Breast epithelium (tissue), 4 donors: ENCODE data around the gene GMPS. TPM values are rescaled to one million over a fixed set of nuclear protein-coding genes. Genes with fewer than 3 reads are reported as not detected.

Experiments
- DNase-seq, 2 donors: peaks; one replicate each; pipeline ENCODE4 v3.0.0-alpha.2; 2019; ENCODE audit warnings: low spot score in 2 of 2
- H3K27ac ChIP-seq, 2 donors: fragments of 200-600 bp; sonication (generic) in 1 of 2; one replicate each; pipeline ENCODE4 v1.5.1; 2016 to 2019; ENCODE audit warnings: mild to moderate bottlenecking in 1 of 2
- H3K27me3 ChIP-seq, 2 donors: fragments of 200-600 bp; sonication (generic) in 1 of 2; one replicate each; pipeline versions ENCODE4 v1.5.1 to v1.6.0; 2017 to 2019; ENCODE audit warnings: control low read depth in 1 of 2, mild to moderate bottlenecking in 1 of 2
- H3K36me3 ChIP-seq: fragments of 200-600 bp; one replicate; pipeline ENCODE4 v1.5.1; 2019
- H3K4me1 ChIP-seq, 2 donors: fragments of 200-600 bp; sonication (generic); one replicate each; pipeline ENCODE4 v1.5.1; 2016 to 2019; ENCODE audit warnings: control low read depth in 1 of 2
- H3K4me3 ChIP-seq, 3 donors: fragments of 200-600 bp; sonication (generic); 1 replicate in 2 of 3; 2 replicates in 1 of 3; pipeline ENCODE4 v1.5.1; 2016 to 2019; ENCODE audit warnings: mild to moderate bottlenecking in 3 of 3, moderate library complexity in 2 of 3
- H3K9me3 ChIP-seq, 2 donors: fragments of 200-600 bp; sonication (generic) in 1 of 2; one replicate each; pipeline ENCODE4 v1.5.1; 2016 to 2019; ENCODE audit warnings: control low read depth in 1 of 2
- POLR2A ChIP-seq: fragments of 450-650 bp; IDR thresholded peaks from one replicate; pipeline ENCODE4 v1.6.1; 2016; ENCODE audit warnings: antibody characterized with exemption, mild to moderate bottlenecking, moderate library complexity
- POLR2AphosphoS5 ChIP-seq, 3 donors: sonication (generic); formaldehyde crosslinking; IDR thresholded peaks; one replicate each; pipeline ENCODE4 v1.6.1; 2017; ENCODE audit warnings: antibody characterized with exemption in 3 of 3
- intact Hi-C: fragments of 100-400 bp; cut with DNase I; formaldehyde crosslinking; loops from one replicate; pipeline ENCODE4 v1.15.1; 2023; ENCODE audit warnings: low total_unique reads
- total RNA-seq, 3 donors: library from RNA; depleted of rRNA; stranded (reverse); fragments of >200 nt; gene quantifications; one replicate each; pipeline ENCODE4 v1.1.0, GENCODE V29; 2016
- TF ChIP-seq, protein P1 (sequence below), 3 donors: fragments of 450-650 bp; IDR thresholded peaks; one replicate each; pipeline ENCODE4 v1.5.1; 2016 to 2017; ENCODE audit warnings: antibody characterized with exemption in 3 of 3, mild to moderate bottlenecking in 3 of 3, moderate library complexity in 3 of 3

Gene GMPS
- total RNA-seq, 3 donors from 2014 or later: 25.6 to 37.6 (median 36.1) TPM

DNA sequence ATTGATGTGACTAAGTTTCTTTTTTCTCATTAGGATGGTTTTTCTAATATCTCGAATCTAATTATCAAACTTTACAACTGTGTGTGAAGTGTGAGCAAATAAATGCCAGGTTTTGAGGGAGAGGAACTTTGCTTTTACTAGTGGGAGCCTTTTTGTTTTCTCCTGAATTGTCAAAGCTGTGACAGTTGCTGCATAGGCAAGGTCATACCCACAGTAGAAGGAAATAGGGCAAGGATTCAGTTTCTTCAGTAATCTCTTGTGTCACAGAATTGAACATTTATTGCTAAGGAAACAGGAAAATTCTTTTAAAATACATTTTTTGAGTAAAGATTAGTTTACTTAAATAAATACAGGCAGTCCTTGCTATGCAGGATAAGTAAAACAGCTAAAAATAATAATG is 19.5 kb downstream of the GMPS start:
- TF ChIP-seq POLR2A (no peak), POLR2AphosphoS5 (IDR thresholded peaks at IDR 0.05) (no peak)
- TF ChIP-seq, protein P1, sequence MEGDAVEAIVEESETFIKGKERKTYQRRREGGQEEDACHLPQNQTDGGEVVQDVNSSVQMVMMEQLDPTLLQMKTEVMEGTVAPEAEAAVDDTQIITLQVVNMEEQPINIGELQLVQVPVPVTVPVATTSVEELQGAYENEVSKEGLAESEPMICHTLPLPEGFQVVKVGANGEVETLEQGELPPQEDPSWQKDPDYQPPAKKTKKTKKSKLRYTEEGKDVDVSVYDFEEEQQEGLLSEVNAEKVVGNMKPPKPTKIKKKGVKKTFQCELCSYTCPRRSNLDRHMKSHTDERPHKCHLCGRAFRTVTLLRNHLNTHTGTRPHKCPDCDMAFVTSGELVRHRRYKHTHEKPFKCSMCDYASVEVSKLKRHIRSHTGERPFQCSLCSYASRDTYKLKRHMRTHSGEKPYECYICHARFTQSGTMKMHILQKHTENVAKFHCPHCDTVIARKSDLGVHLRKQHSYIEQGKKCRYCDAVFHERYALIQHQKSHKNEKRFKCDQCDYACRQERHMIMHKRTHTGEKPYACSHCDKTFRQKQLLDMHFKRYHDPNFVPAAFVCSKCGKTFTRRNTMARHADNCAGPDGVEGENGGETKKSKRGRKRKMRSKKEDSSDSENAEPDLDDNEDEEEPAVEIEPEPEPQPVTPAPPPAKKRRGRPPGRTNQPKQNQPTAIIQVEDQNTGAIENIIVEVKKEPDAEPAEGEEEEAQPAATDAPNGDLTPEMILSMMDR (IDR thresholded peaks at IDR 0.05): no peak
- no peaks in the 10 kb centered on the region for H3K9me3 ChIP-seq
- no peaks in the 10 kb centered on the region for H3K4me1 ChIP-seq
- no peak for DNase-seq
- H3K27ac ChIP-seq: no peak overlapping the region
- no peak overlapping the region for H3K4me3 ChIP-seq
- no peaks in the 10 kb centered on the region for H3K36me3 ChIP-seq
- intact Hi-C loops: loop anchor here (10.0 kb wide), 1 partner anchor 1435 kb away; no protein-coding TSS in a partner anchor
- no peaks in the 10 kb centered on the region for H3K27me3 ChIP-seq

DNA sequence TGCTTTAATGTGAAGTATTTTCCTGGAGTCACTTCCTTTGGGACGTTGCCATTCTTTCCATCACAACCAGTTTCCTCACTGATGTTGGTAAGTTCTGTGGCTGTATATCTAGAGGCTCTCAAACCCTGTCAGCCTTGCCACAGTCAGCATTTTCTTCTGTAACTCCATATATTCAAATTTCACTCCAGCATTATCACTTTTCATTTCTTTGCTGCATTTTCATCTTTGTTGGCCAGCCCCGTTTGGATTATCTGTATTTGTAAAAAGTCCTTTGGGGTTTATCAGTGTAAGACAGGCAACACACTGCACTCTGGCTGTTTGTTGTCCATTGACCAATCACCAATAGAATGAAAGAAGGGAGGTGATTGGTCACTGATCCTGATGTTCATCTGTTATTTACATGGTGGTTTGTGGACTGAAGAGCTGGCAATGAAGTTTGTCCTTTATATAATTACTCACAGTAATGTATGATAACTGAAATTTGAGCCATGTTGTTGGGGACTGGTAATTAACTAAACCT is 20.3 kb downstream of the GMPS start:
- Histone ChIP-seq H3K27me3 (no peaks in the 10 kb centered on the region), H3K4me1 (no peaks in the 10 kb centered on the region), H3K4me3 (no peak overlapping the region), H3K9me3 (no peaks in the 10 kb centered on the region), H3K36me3 (no peaks in the 10 kb centered on the region), H3K27ac (no peak overlapping the region)
- DNase-seq: no peak
- TF ChIP-seq POLR2A: no peak
- no peak for TF ChIP-seq POLR2AphosphoS5 (IDR thresholded peaks at IDR 0.05)
- TF ChIP-seq, protein P1 (IDR thresholded peaks at IDR 0.05): no peak
- intact Hi-C loops: no loop called here

DNA sequence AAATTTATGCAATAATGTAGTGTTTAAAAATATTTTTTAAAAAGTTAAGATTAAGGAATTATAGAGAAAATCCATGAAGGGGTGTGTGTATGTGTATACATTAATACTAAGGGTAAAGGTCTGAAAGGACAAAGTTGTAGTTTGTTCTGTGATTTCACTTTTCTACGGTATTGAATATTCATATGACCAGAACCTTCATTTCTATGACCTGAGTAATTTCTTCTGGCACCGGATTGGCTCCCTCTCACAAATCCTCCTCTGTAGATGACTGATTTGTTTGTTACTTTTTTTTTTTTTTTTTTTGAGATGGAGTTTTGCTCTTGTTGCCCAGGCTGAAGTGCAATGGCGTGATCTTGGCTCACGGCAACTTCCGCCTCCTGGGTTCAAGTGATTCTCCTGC is 20.9 kb downstream of the GMPS start:
- Histone ChIP-seq H3K9me3 (no peaks in the 10 kb centered on the region), H3K36me3 (no peaks in the 10 kb centered on the region), H3K4me3 (no peak overlapping the region), H3K4me1 (no peaks in the 10 kb centered on the region), H3K27me3 (no peaks in the 10 kb centered on the region), H3K27ac (no peak overlapping the region)
- TF ChIP-seq POLR2A: no peak
- no peak for TF ChIP-seq POLR2AphosphoS5 (IDR thresholded peaks at IDR 0.05)
- TF ChIP-seq, protein P1 (IDR thresholded peaks at IDR 0.05): no peak
- intact Hi-C loops: no loop called here
- DNase-seq: no peak

GRCh38 chr3:155895379-155895900 is 25.0 kb downstream of the GMPS start:
- H3K9me3 ChIP-seq: no peaks in the 10 kb centered on the region
- H3K4me3 ChIP-seq: no peak overlapping the region
- DNase-seq: no peak
- no peak overlapping the region for H3K27ac ChIP-seq
- H3K27me3 ChIP-seq: no peaks in the 10 kb centered on the region
- intact Hi-C loops: no loop called here
- no peaks in the 10 kb centered on the region for H3K36me3 ChIP-seq
- no peaks in the 10 kb centered on the region for H3K4me1 ChIP-seq
- TF ChIP-seq POLR2A: no peak
- TF ChIP-seq POLR2AphosphoS5 (IDR thresholded peaks at IDR 0.05): no peak
- TF ChIP-seq, protein P1 (IDR thresholded peaks at IDR 0.05): no peak

GRCh38 chr3:155906900-155907299 is 36.5 kb downstream of the GMPS start:
- intact Hi-C loops: no loop called here
- Histone ChIP-seq H3K36me3 (peaks cover 3% of the 10 kb centered on the region), H3K27me3 (no peaks in the 10 kb centered on the region), H3K4me3 (no peak overlapping the region), H3K9me3 (no peaks in the 10 kb centered on the region), H3K4me1 (no peaks in the 10 kb centered on the region), H3K27ac (no peak overlapping the region)
- no peak for DNase-seq
- TF ChIP-seq, protein P1 (IDR thresholded peaks at IDR 0.05): no peak
- TF ChIP-seq POLR2A: no peak
